ENCODE data around the gene OR2T29. TPM values are rescaled to one million over a fixed set of nuclear protein-coding genes. Genes with fewer than 3 reads are reported as not detected.
"Not testable (repeated sequence)": the region's sequence is repeated elsewhere in the genome, so short reads cannot be mapped to it uniquely, and the experiment has no call there.

OR2T29 gene
- total RNA-seq = not detected
- long read RNA-seq = 0 reads

- intact Hi-C loops (cut with micrococcal nuclease); ATAC-seq; DNase-seq: not testable (repeated sequence)
Observed at GRCh38 chr1:248562672-248563071, at the start of gene OR2T29. Gene OR2T29 (minus strand): TSS chr1:248562772. CDS start chr1:248559491, 3,281 bp downstream.

- intact Hi-C loops (cut with micrococcal nuclease) = no loop called here
- ATAC-seq (no peak), DNase-seq (no peak)
Observed at GRCh38 chr1:248611883-248612414, 49.4 kb upstream of the OR2T29 start.

GRCh38 chr1:248610301-248610700, 47.7 kb upstream of the OR2T29 start:
- intact Hi-C loops (cut with micrococcal nuclease) = no loop called here
- DNase-seq (no peak), ATAC-seq (no peak)

- intact Hi-C loops (cut with micrococcal nuclease) = no loop called here
- DNase-seq = no peak
- no peak for ATAC-seq
Observed at GRCh38 chr1:248599396-248599795, 36.8 kb upstream of the OR2T29 start.

- intact Hi-C loops (cut with micrococcal nuclease) = no loop called here
- DNase-seq (no peak), ATAC-seq (no peak)
Observed at GRCh38 chr1:248597589-248597988, 35.0 kb upstream of the OR2T29 start, which contains the start of gene OR2T10. Gene OR2T10 (minus strand): TSS chr1:248597700. CDS start chr1:248593768, 3,932 bp downstream.

- no peak for ATAC-seq
- no peak for DNase-seq
- intact Hi-C loops (cut with micrococcal nuclease) = no loop called here
Observed at GRCh38 chr1:248596615-248597014, 34.0 kb upstream of the OR2T29 start.

- ATAC-seq (no peak), DNase-seq (no peak)
- intact Hi-C loops (cut with micrococcal nuclease) = no loop called here
Observed at GRCh38 chr1:248593226-248593625, 30.7 kb upstream of the OR2T29 start.

GRCh38 chr1:248592655-248593054, 30.1 kb upstream of the OR2T29 start:
- no peak for DNase-seq
- intact Hi-C loops (cut with micrococcal nuclease) = no loop called here
- no peak for ATAC-seq

- intact Hi-C loops (cut with micrococcal nuclease) = no loop called here
- ATAC-seq = no peak
- DNase-seq = no peak
Observed at GRCh38 chr1:248590055-248590454, 27.5 kb upstream of the OR2T29 start.

- ATAC-seq (no peak), DNase-seq (no peak)
- intact Hi-C loops (cut with micrococcal nuclease) = no loop called here
Observed at GRCh38 chr1:248589334-248589733, 26.8 kb upstream of the OR2T29 start.

GRCh38 chr1:248585266-248585665, 22.7 kb upstream of the OR2T29 start:
- intact Hi-C loops (cut with micrococcal nuclease) = no loop called here
- DNase-seq = no peak
- no peak for ATAC-seq

GRCh38 chr1:248576260-248576980, 13.8 kb upstream of the OR2T29 start:
- intact Hi-C loops (cut with micrococcal nuclease) = no loop called here
- ATAC-seq = no peak
- no peak for DNase-seq

- intact Hi-C loops (cut with micrococcal nuclease); DNase-seq; ATAC-seq: not testable (repeated sequence)
Observed at GRCh38 chr1:248574657-248575056, 12.1 kb upstream of the OR2T29 start, which contains the start of gene OR2T34. Gene OR2T34 (minus strand): TSS chr1:248574757. CDS start chr1:248574757, 0 bp downstream.

- intact Hi-C loops (cut with micrococcal nuclease); DNase-seq; ATAC-seq: not testable (repeated sequence)
Observed at GRCh38 chr1:248573856-248574255, 11.3 kb upstream of the OR2T29 start.

GRCh38 chr1:248572049-248572448, 9.5 kb upstream of the OR2T29 start:
- DNase-seq; intact Hi-C loops (cut with micrococcal nuclease); ATAC-seq: not testable (repeated sequence)

- ATAC-seq; intact Hi-C loops (cut with micrococcal nuclease); DNase-seq: not testable (repeated sequence)
Observed at GRCh38 chr1:248570811-248571210, 8.2 kb upstream of the OR2T29 start.

- DNase-seq; ATAC-seq; intact Hi-C loops (cut with micrococcal nuclease): not testable (repeated sequence)
Observed at GRCh38 chr1:248569049-248569448, 6.5 kb upstream of the OR2T29 start.

- DNase-seq; ATAC-seq; intact Hi-C loops (cut with micrococcal nuclease): not testable (repeated sequence)
Observed at GRCh38 chr1:248565530-248566373, 3.2 kb upstream of the OR2T29 start.

- intact Hi-C loops (cut with micrococcal nuclease); DNase-seq; ATAC-seq: not testable (repeated sequence)
Observed at GRCh38 chr1:248551027-248551426, 11.5 kb downstream of the OR2T29 start.

- DNase-seq; intact Hi-C loops (cut with micrococcal nuclease); ATAC-seq: not testable (repeated sequence)
Observed at GRCh38 chr1:248547383-248547782, 15.2 kb downstream of the OR2T29 start.
